Testis (tissue), 2 donors: Measurements from ENCODE around the gene PCDHB8.
"Not testable (repeated sequence)": the region's sequence is repeated elsewhere in the genome, so short reads cannot be mapped to it uniquely, and the experiment has no call there.

Experiments used
- POLR2A ChIP-seq: fragments of 450-650 bp; IDR thresholded peaks from one replicate; pipeline ENCODE4 v1.6.1; 2017; ENCODE audit warnings: antibody characterized with exemption, mild to moderate bottlenecking, moderate library complexity
- TF ChIP-seq, protein P1 (sequence below), 3 experiments: fragments of 450-650 bp in 2 of 3; fragments of 200-600 bp in 1 of 3; sonication (generic) in 1 of 3; IDR thresholded peaks; one replicate each; pipeline ENCODE4 v1.5.1; 2016 to 2019; ENCODE audit warnings: antibody characterized with exemption in 3 of 3, mild to moderate bottlenecking in 2 of 3, moderate library complexity in 1 of 3

DNA sequence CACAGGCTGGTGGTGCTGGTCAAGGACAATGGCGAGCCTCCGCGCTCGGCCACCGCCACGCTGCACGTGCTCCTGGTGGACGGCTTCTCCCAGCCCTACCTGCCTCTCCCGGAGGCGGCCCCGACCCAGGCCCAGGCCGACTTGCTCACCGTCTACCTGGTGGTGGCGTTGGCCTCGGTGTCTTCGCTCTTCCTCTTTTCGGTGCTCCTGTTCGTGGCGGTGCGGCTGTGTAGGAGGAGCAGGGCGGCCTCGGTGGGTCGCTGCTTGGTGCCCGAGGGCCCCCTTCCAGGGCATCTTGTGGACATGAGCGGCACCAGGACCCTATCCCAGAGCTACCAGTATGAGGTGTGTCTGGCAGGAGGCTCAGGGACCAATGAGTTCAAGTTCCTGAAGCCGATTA lies 38.4 kb downstream of the PCDHB8 start:
- TF ChIP-seq, protein P1, sequence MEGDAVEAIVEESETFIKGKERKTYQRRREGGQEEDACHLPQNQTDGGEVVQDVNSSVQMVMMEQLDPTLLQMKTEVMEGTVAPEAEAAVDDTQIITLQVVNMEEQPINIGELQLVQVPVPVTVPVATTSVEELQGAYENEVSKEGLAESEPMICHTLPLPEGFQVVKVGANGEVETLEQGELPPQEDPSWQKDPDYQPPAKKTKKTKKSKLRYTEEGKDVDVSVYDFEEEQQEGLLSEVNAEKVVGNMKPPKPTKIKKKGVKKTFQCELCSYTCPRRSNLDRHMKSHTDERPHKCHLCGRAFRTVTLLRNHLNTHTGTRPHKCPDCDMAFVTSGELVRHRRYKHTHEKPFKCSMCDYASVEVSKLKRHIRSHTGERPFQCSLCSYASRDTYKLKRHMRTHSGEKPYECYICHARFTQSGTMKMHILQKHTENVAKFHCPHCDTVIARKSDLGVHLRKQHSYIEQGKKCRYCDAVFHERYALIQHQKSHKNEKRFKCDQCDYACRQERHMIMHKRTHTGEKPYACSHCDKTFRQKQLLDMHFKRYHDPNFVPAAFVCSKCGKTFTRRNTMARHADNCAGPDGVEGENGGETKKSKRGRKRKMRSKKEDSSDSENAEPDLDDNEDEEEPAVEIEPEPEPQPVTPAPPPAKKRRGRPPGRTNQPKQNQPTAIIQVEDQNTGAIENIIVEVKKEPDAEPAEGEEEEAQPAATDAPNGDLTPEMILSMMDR (IDR thresholded peaks at IDR 0.05) = not testable (repeated sequence)
- TF ChIP-seq POLR2A = not testable (repeated sequence)
